HL-60 (cell line): Measurements from ENCODE around the gene FANCC.

Experiments
- GABPA ChIP-seq: IDR thresholded peaks from 2 replicates; pipeline ENCODE4 v1.6.1; 2012; ENCODE audit warnings: low read depth
- POLR2AphosphoS5 ChIP-seq: IDR thresholded peaks from 2 replicates; pipeline ENCODE4 v1.6.1; 2012; ENCODE audit warnings: low read depth
- SPI1 ChIP-seq: IDR thresholded peaks from 2 replicates; pipeline ENCODE4 v1.6.1; 2012; ENCODE audit warnings: low read depth, mild to moderate bottlenecking, borderline replicate concordance
- TF ChIP-seq, protein P1 (sequence below): IDR thresholded peaks from 2 replicates; pipeline ENCODE4 v1.6.1; 2012; ENCODE audit warnings: low read depth; ENCODE audit not compliant: insufficient replicate concordance
- TF ChIP-seq, protein P2 (sequence below): IDR thresholded peaks from one replicate; pipeline ENCODE4 v1.5.1; 2011; ENCODE audit warnings: low read length, control low read depth, inconsistent platforms; ENCODE audit not compliant: insufficient read depth

DNA sequence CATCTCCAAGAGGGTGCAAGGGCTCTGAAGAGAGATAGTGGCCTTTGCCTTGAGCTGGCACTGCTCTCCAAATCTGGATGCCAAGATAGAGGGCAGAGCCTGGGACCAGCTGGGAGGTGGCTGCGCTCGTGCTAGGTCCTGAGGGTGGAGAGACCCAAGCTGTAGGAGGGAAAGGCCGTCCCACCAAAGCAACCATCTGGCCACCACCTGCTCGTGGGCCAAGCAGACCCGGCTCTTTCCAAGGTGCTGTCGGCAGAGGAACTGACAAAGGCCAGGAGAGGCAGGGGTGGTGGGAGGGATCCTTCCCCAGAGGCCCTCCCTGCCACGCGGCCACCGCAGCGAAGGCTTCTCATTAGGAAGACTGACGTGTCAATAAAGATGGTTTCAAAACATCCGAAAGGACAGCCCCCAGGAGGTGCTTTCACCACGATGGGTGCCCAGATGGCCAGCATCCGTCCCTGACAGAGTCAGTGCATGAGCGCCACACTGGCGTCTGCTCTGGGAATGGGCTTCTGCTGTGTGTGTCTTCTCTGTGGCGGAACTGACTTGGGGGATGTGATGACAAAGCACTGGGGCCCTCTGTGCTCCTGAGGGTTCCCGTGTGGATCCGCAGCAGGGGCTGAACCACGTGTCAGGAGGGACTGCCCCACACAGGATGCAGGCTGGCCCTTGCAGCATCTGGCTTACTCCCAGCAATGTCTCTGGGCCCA lies 213.5 kb downstream of the FANCC start:
- TF ChIP-seq POLR2AphosphoS5 (no peak), SPI1 (no peak), GABPA (no peak)
- TF ChIP-seq, protein P1, sequence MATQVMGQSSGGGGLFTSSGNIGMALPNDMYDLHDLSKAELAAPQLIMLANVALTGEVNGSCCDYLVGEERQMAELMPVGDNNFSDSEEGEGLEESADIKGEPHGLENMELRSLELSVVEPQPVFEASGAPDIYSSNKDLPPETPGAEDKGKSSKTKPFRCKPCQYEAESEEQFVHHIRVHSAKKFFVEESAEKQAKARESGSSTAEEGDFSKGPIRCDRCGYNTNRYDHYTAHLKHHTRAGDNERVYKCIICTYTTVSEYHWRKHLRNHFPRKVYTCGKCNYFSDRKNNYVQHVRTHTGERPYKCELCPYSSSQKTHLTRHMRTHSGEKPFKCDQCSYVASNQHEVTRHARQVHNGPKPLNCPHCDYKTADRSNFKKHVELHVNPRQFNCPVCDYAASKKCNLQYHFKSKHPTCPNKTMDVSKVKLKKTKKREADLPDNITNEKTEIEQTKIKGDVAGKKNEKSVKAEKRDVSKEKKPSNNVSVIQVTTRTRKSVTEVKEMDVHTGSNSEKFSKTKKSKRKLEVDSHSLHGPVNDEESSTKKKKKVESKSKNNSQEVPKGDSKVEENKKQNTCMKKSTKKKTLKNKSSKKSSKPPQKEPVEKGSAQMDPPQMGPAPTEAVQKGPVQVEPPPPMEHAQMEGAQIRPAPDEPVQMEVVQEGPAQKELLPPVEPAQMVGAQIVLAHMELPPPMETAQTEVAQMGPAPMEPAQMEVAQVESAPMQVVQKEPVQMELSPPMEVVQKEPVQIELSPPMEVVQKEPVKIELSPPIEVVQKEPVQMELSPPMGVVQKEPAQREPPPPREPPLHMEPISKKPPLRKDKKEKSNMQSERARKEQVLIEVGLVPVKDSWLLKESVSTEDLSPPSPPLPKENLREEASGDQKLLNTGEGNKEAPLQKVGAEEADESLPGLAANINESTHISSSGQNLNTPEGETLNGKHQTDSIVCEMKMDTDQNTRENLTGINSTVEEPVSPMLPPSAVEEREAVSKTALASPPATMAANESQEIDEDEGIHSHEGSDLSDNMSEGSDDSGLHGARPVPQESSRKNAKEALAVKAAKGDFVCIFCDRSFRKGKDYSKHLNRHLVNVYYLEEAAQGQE, result no peak
- TF ChIP-seq, protein P2, sequence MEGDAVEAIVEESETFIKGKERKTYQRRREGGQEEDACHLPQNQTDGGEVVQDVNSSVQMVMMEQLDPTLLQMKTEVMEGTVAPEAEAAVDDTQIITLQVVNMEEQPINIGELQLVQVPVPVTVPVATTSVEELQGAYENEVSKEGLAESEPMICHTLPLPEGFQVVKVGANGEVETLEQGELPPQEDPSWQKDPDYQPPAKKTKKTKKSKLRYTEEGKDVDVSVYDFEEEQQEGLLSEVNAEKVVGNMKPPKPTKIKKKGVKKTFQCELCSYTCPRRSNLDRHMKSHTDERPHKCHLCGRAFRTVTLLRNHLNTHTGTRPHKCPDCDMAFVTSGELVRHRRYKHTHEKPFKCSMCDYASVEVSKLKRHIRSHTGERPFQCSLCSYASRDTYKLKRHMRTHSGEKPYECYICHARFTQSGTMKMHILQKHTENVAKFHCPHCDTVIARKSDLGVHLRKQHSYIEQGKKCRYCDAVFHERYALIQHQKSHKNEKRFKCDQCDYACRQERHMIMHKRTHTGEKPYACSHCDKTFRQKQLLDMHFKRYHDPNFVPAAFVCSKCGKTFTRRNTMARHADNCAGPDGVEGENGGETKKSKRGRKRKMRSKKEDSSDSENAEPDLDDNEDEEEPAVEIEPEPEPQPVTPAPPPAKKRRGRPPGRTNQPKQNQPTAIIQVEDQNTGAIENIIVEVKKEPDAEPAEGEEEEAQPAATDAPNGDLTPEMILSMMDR, result no peak
